ENCODE measurements around the gene TF.

- TF ChIP-seq, protein P1, sequence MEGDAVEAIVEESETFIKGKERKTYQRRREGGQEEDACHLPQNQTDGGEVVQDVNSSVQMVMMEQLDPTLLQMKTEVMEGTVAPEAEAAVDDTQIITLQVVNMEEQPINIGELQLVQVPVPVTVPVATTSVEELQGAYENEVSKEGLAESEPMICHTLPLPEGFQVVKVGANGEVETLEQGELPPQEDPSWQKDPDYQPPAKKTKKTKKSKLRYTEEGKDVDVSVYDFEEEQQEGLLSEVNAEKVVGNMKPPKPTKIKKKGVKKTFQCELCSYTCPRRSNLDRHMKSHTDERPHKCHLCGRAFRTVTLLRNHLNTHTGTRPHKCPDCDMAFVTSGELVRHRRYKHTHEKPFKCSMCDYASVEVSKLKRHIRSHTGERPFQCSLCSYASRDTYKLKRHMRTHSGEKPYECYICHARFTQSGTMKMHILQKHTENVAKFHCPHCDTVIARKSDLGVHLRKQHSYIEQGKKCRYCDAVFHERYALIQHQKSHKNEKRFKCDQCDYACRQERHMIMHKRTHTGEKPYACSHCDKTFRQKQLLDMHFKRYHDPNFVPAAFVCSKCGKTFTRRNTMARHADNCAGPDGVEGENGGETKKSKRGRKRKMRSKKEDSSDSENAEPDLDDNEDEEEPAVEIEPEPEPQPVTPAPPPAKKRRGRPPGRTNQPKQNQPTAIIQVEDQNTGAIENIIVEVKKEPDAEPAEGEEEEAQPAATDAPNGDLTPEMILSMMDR (IDR thresholded peaks at IDR 0.05): no peak
- TF ChIP-seq POLR2A (IDR thresholded peaks at IDR 0.05): no peak
Measured at GRCh38 chr3:133706033-133706432, 40.2 kb upstream of the TF start.
